Mucosa of descending colon (tissue), 3 donors: ENCODE measurements around the gene KAZN. TPM values are rescaled to one million over a fixed set of nuclear protein-coding genes. Genes with fewer than 3 reads are reported as not detected.

Experiments
- ATAC-seq: fragments of 200-7000 bp; cut with Tn5 transposase; one replicate; pipeline ENCODE4 v1.9.1; 2020; ENCODE audit warnings: mild to moderate bottlenecking, moderate library complexity
- DNase-seq, 3 donors: peaks; one replicate each; pipeline ENCODE4 v3.0.0-alpha.2; 2020
- H3K36me3 ChIP-seq: fragments of 200-600 bp; one replicate; pipeline ENCODE4 v1.8.0; 2021; ENCODE audit warnings: low read depth, mild to moderate bottlenecking
- H3K4me1 ChIP-seq: fragments of 200-600 bp; one replicate; pipeline ENCODE4 v1.8.0; 2021; ENCODE audit warnings: low read depth, mild to moderate bottlenecking
- H3K4me3 ChIP-seq: fragments of 200-600 bp; one replicate; pipeline ENCODE4 v1.8.0; 2021; ENCODE audit warnings: mild to moderate bottlenecking
- H3K9me3 ChIP-seq: fragments of 200-600 bp; one replicate; pipeline ENCODE4 v1.8.0; 2021; ENCODE audit warnings: mild to moderate bottlenecking
- CTCF ChIP-seq: fragments of 200-600 bp; IDR thresholded peaks from one replicate; pipeline ENCODE4 v1.8.0; 2022; ENCODE audit warnings: antibody characterized with exemption, mild to moderate bottlenecking
- intact Hi-C, 2 donors: fragments of 100-400 bp; cut with DNase I in 1 of 2; cut with micrococcal nuclease in 1 of 2; formaldehyde crosslinking; loops; one replicate each; pipeline versions ENCODE4 v1.11.0 to v1.11.1; 2022; cut with DNase I, micrococcal nuclease
- total RNA-seq, 3 donors: library from RNA; stranded (reverse); fragmentation: NEBNext Ultra II Directional in 2 of 3; extraction: Animal tissue kit (Norgen Biotek cat#: 25700) in 2 of 3; gene quantifications; one replicate each; pipeline versions ENCODE4 v1.2.1 to v1.2.4, GENCODE V29; 2021 to 2023
- donor health status: DM: no; HTN: no; CAD: no; lungs with moderate emphysema.
- donor health status: DM: no; HTN: no; CAD: no.
- donor health status: DM: no; HTN: yes; CAD: no.

The KAZN gene
- total RNA-seq, 3 donors from 2014 or later = 9.7 to 21.9 (median 15.8) TPM

- H3K9me3 ChIP-seq = no peaks in the 10 kb centered on the region
- TF ChIP-seq CTCF = no peak
- ATAC-seq (no peak), DNase-seq (no peak)
- H3K36me3 ChIP-seq = no peaks in the 10 kb centered on the region
- no peak overlapping the region for H3K4me3 ChIP-seq
- no peaks in the 10 kb centered on the region for H3K4me1 ChIP-seq
- intact Hi-C loops = loop anchor here in 1 of 2 donors (10.0 kb wide), 1 partner anchor 275 kb away; no protein-coding TSS in a partner anchor
Observed at GRCh38 chr1:14769486-14770274, 171.2 kb downstream of the KAZN start.

- Histone ChIP-seq H3K36me3 (no peaks in the 10 kb centered on the region), H3K9me3 (no peaks in the 10 kb centered on the region), H3K4me3 (no peak overlapping the region), H3K4me1 (no peaks in the 10 kb centered on the region)
- intact Hi-C loops = loop anchor here in 1 of 2 donors (10.0 kb wide), 1 partner anchor 271 kb away; no protein-coding TSS in a partner anchor
- no peak for TF ChIP-seq CTCF
- no peak for DNase-seq
- ATAC-seq = no peak
Observed at GRCh38 chr1:14773396-14774025, 175.0 kb downstream of the KAZN start.

- TF ChIP-seq CTCF = no peak
- no peak for DNase-seq
- Histone ChIP-seq H3K36me3 (no peaks in the 10 kb centered on the region), H3K9me3 (no peaks in the 10 kb centered on the region), H3K4me3 (no peak overlapping the region), H3K4me1 (no peaks in the 10 kb centered on the region)
- no peak for ATAC-seq
- intact Hi-C loops = loop anchor here in 1 of 2 donors (10.0 kb wide), 1 partner anchor 271 kb away; no protein-coding TSS in a partner anchor
Observed at GRCh38 chr1:14774225-14774624, 175.7 kb downstream of the KAZN start.

GRCh38 chr1:14774988-14775387 lies 176.5 kb downstream of the KAZN start:
- ATAC-seq (no peak), DNase-seq (no peak)
- no peaks in the 10 kb centered on the region for H3K4me1 ChIP-seq
- H3K9me3 ChIP-seq = no peaks in the 10 kb centered on the region
- H3K36me3 ChIP-seq = no peaks in the 10 kb centered on the region
- no peak overlapping the region for H3K4me3 ChIP-seq
- intact Hi-C loops = loop anchor here in 1 of 2 donors (10.0 kb wide), 1 partner anchor 270 kb away; no protein-coding TSS in a partner anchor
- TF ChIP-seq CTCF = no peak

GRCh38 chr1:14775434-14775833 lies 176.9 kb downstream of the KAZN start:
- ATAC-seq = no peak
- H3K4me3 ChIP-seq = no peak overlapping the region
- H3K36me3 ChIP-seq = no peaks in the 10 kb centered on the region
- TF ChIP-seq CTCF = no peak
- DNase-seq = no peak
- intact Hi-C loops = loop anchor here in 1 of 2 donors (10.0 kb wide), 1 partner anchor 269 kb away; no protein-coding TSS in a partner anchor
- H3K4me1 ChIP-seq = no peaks in the 10 kb centered on the region
- H3K9me3 ChIP-seq = no peaks in the 10 kb centered on the region
